GM23338 (cell line): Measurements from ENCODE around the gene ZBTB7C. TPM values are rescaled to one million over a fixed set of nuclear protein-coding genes. Genes with fewer than 3 reads are reported as not detected.

ENCODE experiments used
- ATAC-seq: fragments of 200-7000 bp; cut with Tn5 transposase; 3 replicates; pipeline ENCODE4 v1.9.1; 2020
- DNase-seq: peaks from one replicate; pipeline ENCODE4 v3.0.0-alpha.2; 2015; ENCODE audit warnings: low spot score
- H2AFZ ChIP-seq: fragments of 200-600 bp; sonication (generic); 2 replicates; pipeline ENCODE4 v1.8.0; 2016; ENCODE audit warnings: antibody characterized with exemption, mild to moderate bottlenecking, moderate library complexity
- H3F3A ChIP-seq: fragments of 200-600 bp; sonication (generic); replicated peaks from 2 replicates; pipeline ENCODE4 v1.8.0; 2017; ENCODE audit warnings: antibody characterized with exemption, mixed run types, low read depth
- H3K27ac ChIP-seq: fragments of 200-600 bp; sonication (generic); 2 replicates; pipeline ENCODE4 v1.6.1; 2016; ENCODE audit warnings: low read depth
- H3K27me3 ChIP-seq: fragments of 200-600 bp; sonication (generic); 2 replicates; pipeline ENCODE4 v1.8.0; 2016; ENCODE audit warnings: mild to moderate bottlenecking, mixed run types, moderate library complexity; ENCODE audit not compliant: insufficient read depth
- H3K36me3 ChIP-seq: fragments of 200-600 bp; sonication (generic); 2 replicates; pipeline ENCODE4 v1.8.0; 2016; ENCODE audit warnings: mild to moderate bottlenecking; ENCODE audit not compliant: insufficient read depth
- H3K4me1 ChIP-seq: fragments of 200-600 bp; sonication (generic); 2 replicates; pipeline ENCODE4 v1.8.0; 2016; ENCODE audit warnings: mild to moderate bottlenecking, moderate library complexity; ENCODE audit not compliant: insufficient read depth
- H3K4me2 ChIP-seq: fragments of 200-600 bp; sonication (generic); 2 replicates; pipeline ENCODE4 v1.7.1; 2017; ENCODE audit warnings: mixed run types
- H3K4me3 ChIP-seq: fragments of 200-600 bp; sonication (generic); 2 replicates; pipeline ENCODE4 v1.6.1; 2016; ENCODE audit warnings: mixed run types
- H3K79me2 ChIP-seq: fragments of 200-600 bp; sonication (generic); replicated peaks from 2 replicates; pipeline ENCODE4 v1.8.0; 2017; ENCODE audit warnings: mild to moderate bottlenecking; ENCODE audit not compliant: insufficient read depth
- H3K9me2 ChIP-seq: fragments of 200-600 bp; sonication (generic); 2 replicates; pipeline ENCODE4 v1.8.0; 2017; ENCODE audit not compliant: insufficient read depth
- H4K20me1 ChIP-seq: fragments of 200-600 bp; sonication (generic); replicated peaks from 2 replicates; pipeline ENCODE4 v1.8.0; 2017; ENCODE audit warnings: mild to moderate bottlenecking; ENCODE audit not compliant: insufficient read depth
- H3K27ac Mint-ChIP-seq: 2 replicates; pipeline ENCODE4 v1.8.0; 2020; ENCODE audit warnings: inconsistent platforms, mild to moderate bottlenecking, moderate library complexity, mixed read lengths
- H3K27me3 Mint-ChIP-seq: 3 replicates; pipeline ENCODE4 v1.8.0; 2022; ENCODE audit warnings: low read depth, mild to moderate bottlenecking, moderate library complexity, mixed read lengths, inconsistent platforms; ENCODE audit not compliant: insufficient read depth, poor library complexity
- H3K36me3 Mint-ChIP-seq: 3 replicates; pipeline ENCODE4 v1.8.0; 2021; ENCODE audit warnings: low read depth, mild to moderate bottlenecking, inconsistent platforms, moderate library complexity, mixed read lengths
- H3K4me1 Mint-ChIP-seq: 3 replicates; pipeline ENCODE4 v1.8.0; 2020; ENCODE audit warnings: mild to moderate bottlenecking, inconsistent platforms, mixed read lengths
- H3K4me3 Mint-ChIP-seq: 3 replicates; pipeline ENCODE4 v1.8.0; 2021; ENCODE audit warnings: moderate library complexity, mild to moderate bottlenecking, inconsistent platforms, mixed read lengths
- H3K9me3 Mint-ChIP-seq: 3 replicates; pipeline ENCODE4 v1.8.0; 2020; ENCODE audit warnings: moderate library complexity, mild to moderate bottlenecking, inconsistent platforms, mixed read lengths
- CREB1 ChIP-seq: fragments of 250-450 bp; sonication (Bioruptor Pico); IDR thresholded peaks from 2 replicates; pipeline ENCODE4 v1.5.0; 2020; ENCODE audit warnings: low read depth, mild to moderate bottlenecking, moderate library complexity
- EZH2 ChIP-seq: fragments of 200-600 bp; sonication (generic); IDR thresholded peaks from one replicate; pipeline ENCODE4 v1.8.0; 2017; ENCODE audit warnings: antibody characterized with exemption, mild to moderate bottlenecking, low read depth; ENCODE audit not compliant: unreplicated experiment
- EZH2phosphoT487 ChIP-seq: fragments of 200-600 bp; sonication (generic); IDR thresholded peaks from one replicate; pipeline ENCODE4 v1.8.1; 2018; ENCODE audit warnings: antibody characterized with exemption; ENCODE audit not compliant: unreplicated experiment
- JUNB ChIP-seq: IDR thresholded peaks from one replicate; pipeline ENCODE4 v1.6.1; 2016; ENCODE audit warnings: antibody characterized with exemption; ENCODE audit not compliant: unreplicated experiment
- NANOG ChIP-seq: IDR thresholded peaks from 2 replicates; pipeline ENCODE4 v1.6.1; 2016; ENCODE audit warnings: antibody characterized with exemption, borderline replicate concordance
- POLR2AphosphoS5 ChIP-seq: IDR thresholded peaks from 2 replicates; pipeline ENCODE4 v1.6.1; 2016; ENCODE audit warnings: antibody characterized with exemption, low read depth
- REST ChIP-seq: IDR thresholded peaks from one replicate; pipeline ENCODE4 v1.6.1; 2018; ENCODE audit warnings: antibody characterized with exemption; ENCODE audit not compliant: unreplicated experiment
- STAT1 ChIP-seq: IDR thresholded peaks from one replicate; pipeline ENCODE4 v1.6.1; 2016; ENCODE audit warnings: antibody characterized with exemption; ENCODE audit not compliant: unreplicated experiment
- ZNF114 ChIP-seq: fragments of 250-450 bp; sonication (Bioruptor Pico); IDR thresholded peaks from 2 replicates; pipeline ENCODE4 v1.5.0; 2020; ENCODE audit warnings: mild to moderate bottlenecking, moderate library complexity
- ZNF331 ChIP-seq: fragments of 250-450 bp; sonication (Bioruptor Pico); IDR thresholded peaks from 2 replicates; pipeline ENCODE4 v1.5.0; 2020; ENCODE audit warnings: low read depth, mild to moderate bottlenecking, moderate library complexity
- ZNF462 ChIP-seq: fragments of 250-450 bp; sonication (Bioruptor Pico); IDR thresholded peaks from 2 replicates; pipeline ENCODE4 v1.5.0; 2020; ENCODE audit warnings: mild to moderate bottlenecking, moderate library complexity
- polyA plus RNA-seq: library from polyadenylated mRNA; unstranded; fragments of >200 nt; fragmentation: Nextera tagmentation; extraction: Ambion mirVana; gene quantifications from 2 replicates; pipeline ENCODE4 v1.2.1, GENCODE V29; 2016
- total RNA-seq: library from RNA; depleted of rRNA; stranded (reverse); fragments of >200 nt; shearing (Covaris generic); gene quantifications from 2 replicates; pipeline ENCODE4 v1.2.3, GENCODE V29; 2014
- TF ChIP-seq, protein P1 (sequence below), 2 experiments: fragments of 200-600 bp in 1 of 2; sonication (generic) in 1 of 2; conservative IDR thresholded peaks; 2 replicates each; pipeline versions ENCODE4 v1.5.1 to v1.6.1; 2016 to 2017; ENCODE audit warnings: antibody characterized with exemption in 2 of 2, low read depth in 2 of 2, mild to moderate bottlenecking in 2 of 2, moderate library complexity in 1 of 2
- TF ChIP-seq, protein P2 (sequence below): IDR thresholded peaks from 2 replicates; pipeline ENCODE4 v1.6.1; 2016; ENCODE audit warnings: antibody characterized with exemption

Gene ZBTB7C
- total and polyA plus RNA-seq, 2 experiments from 2014 or later = 0.03 to 0.14 TPM

- Mint-ChIP-seq H3K27me3 (peaks cover 8% of the 10 kb centered on the region), H3K4me3 (no peak overlapping the region), H3K27ac (no peak overlapping the region), H3K4me1 (peaks cover 3% of the 10 kb centered on the region; the same call in 1 of the 3 replicates), H3K9me3 (peaks cover 11% of the 10 kb centered on the region), H3K36me3 (no peaks in the 10 kb centered on the region)
- H3K4me3 ChIP-seq = no peak overlapping the region
- H3F3A ChIP-seq = no peaks in the 10 kb centered on the region
- H4K20me1 ChIP-seq = no peaks in the 10 kb centered on the region
- H2AFZ ChIP-seq = no peak overlapping the region
- H3K79me2 ChIP-seq = no peaks in the 10 kb centered on the region
- no peaks in the 10 kb centered on the region for H3K4me1 ChIP-seq
- TF ChIP-seq ZNF331 (CRISPR knock-in tag) = no peak
- TF ChIP-seq ZNF462 (CRISPR knock-in tag) = no peak
- TF ChIP-seq JUNB = no peak
- TF ChIP-seq ZNF114 (CRISPR knock-in tag) = no peak
- TF ChIP-seq NANOG = no peak
- TF ChIP-seq REST = no peak
- TF ChIP-seq STAT1 = no peak
- TF ChIP-seq CREB1 (CRISPR knock-in tag) = no peak
- TF ChIP-seq POLR2AphosphoS5 = no peak
- TF ChIP-seq, protein P1, sequence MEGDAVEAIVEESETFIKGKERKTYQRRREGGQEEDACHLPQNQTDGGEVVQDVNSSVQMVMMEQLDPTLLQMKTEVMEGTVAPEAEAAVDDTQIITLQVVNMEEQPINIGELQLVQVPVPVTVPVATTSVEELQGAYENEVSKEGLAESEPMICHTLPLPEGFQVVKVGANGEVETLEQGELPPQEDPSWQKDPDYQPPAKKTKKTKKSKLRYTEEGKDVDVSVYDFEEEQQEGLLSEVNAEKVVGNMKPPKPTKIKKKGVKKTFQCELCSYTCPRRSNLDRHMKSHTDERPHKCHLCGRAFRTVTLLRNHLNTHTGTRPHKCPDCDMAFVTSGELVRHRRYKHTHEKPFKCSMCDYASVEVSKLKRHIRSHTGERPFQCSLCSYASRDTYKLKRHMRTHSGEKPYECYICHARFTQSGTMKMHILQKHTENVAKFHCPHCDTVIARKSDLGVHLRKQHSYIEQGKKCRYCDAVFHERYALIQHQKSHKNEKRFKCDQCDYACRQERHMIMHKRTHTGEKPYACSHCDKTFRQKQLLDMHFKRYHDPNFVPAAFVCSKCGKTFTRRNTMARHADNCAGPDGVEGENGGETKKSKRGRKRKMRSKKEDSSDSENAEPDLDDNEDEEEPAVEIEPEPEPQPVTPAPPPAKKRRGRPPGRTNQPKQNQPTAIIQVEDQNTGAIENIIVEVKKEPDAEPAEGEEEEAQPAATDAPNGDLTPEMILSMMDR (conservative IDR thresholded peaks at IDR 0.05; ENCODE audit: low read depth in 2 of 2) = no peak
- TF ChIP-seq, protein P2, sequence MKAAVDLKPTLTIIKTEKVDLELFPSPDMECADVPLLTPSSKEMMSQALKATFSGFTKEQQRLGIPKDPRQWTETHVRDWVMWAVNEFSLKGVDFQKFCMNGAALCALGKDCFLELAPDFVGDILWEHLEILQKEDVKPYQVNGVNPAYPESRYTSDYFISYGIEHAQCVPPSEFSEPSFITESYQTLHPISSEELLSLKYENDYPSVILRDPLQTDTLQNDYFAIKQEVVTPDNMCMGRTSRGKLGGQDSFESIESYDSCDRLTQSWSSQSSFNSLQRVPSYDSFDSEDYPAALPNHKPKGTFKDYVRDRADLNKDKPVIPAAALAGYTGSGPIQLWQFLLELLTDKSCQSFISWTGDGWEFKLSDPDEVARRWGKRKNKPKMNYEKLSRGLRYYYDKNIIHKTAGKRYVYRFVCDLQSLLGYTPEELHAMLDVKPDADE = no peak
- no peak for TF ChIP-seq EZH2phosphoT487
- TF ChIP-seq EZH2 = no peak
- H3K27ac ChIP-seq = no peak overlapping the region
- DNase-seq = no peak
- H3K9me2 ChIP-seq = no peaks in the 10 kb centered on the region
- no peaks in the 10 kb centered on the region for H3K27me3 ChIP-seq
- no peaks in the 10 kb centered on the region for H3K36me3 ChIP-seq
- no peak overlapping the region for H3K4me2 ChIP-seq
- ATAC-seq = no peak
These were observed 366.8 kb downstream of the ZBTB7C start for GRCh38 chr18:48042431-48042830.
